ENCODE data around the gene EIF6.

EIF6 gene

DNA sequence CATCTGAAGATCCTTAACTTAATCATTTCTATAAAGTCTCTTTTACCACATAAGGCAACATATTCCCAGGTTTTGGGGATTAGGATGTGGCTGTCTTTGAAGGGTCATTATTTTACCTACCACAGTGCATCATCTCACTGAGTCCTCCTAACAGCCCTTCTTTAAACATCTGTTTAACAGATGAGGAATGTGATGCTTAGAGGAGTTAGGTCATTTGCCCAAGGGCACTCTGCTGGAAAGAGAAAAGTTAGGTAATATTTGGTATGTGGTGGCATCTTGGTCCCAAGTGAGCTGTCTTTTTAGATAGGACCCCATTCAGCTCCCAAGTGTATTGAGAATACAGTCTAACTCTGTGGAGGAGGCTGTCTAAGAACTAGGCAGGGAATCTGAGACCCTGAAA lies 47.1 kb downstream of the EIF6 start:
- H3K4me3 Mint-ChIP-seq, result no peak overlapping the region
- DNase-seq, result no peak
- H3K27ac Mint-ChIP-seq, result no peak overlapping the region
- peaks cover 44% of the 10 kb centered on the region for H3K27me3 Mint-ChIP-seq (ENCODE audit: low read depth, poor library complexity)
- H3K9me3 Mint-ChIP-seq, result peaks cover 3% of the 10 kb centered on the region
- no peaks in the 10 kb centered on the region for H3K36me3 Mint-ChIP-seq (ENCODE audit: low read depth)
- TF ChIP-seq, protein P1, sequence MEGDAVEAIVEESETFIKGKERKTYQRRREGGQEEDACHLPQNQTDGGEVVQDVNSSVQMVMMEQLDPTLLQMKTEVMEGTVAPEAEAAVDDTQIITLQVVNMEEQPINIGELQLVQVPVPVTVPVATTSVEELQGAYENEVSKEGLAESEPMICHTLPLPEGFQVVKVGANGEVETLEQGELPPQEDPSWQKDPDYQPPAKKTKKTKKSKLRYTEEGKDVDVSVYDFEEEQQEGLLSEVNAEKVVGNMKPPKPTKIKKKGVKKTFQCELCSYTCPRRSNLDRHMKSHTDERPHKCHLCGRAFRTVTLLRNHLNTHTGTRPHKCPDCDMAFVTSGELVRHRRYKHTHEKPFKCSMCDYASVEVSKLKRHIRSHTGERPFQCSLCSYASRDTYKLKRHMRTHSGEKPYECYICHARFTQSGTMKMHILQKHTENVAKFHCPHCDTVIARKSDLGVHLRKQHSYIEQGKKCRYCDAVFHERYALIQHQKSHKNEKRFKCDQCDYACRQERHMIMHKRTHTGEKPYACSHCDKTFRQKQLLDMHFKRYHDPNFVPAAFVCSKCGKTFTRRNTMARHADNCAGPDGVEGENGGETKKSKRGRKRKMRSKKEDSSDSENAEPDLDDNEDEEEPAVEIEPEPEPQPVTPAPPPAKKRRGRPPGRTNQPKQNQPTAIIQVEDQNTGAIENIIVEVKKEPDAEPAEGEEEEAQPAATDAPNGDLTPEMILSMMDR (IDR thresholded peaks at IDR 0.05), result no peak
- no peaks in the 10 kb centered on the region for H3K4me1 Mint-ChIP-seq

DNA sequence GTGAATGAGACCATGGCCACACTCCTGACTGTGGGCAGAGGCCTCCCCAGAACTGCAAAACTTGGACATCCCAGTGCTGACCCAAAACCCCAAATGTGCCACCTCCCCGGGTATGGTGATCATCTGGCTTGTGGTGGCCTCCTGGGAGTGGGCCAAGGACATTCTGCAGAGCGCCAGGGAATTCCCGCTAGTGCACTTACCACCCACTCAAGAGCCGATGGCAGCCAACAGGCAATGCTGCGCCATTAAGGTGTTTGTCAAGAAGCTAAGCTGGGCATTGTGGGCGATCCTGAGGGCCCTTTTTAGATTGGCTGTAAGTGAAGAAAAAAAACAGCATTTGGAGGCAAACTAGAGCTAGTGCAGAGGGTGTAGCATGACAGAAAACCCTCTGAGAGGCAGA lies 48.7 kb downstream of the EIF6 start:
- Mint-ChIP-seq H3K27me3 (ENCODE audit: low read depth, poor library complexity) (peaks cover 47% of the 10 kb centered on the region), H3K27ac (no peak overlapping the region), H3K4me3 (no peak overlapping the region), H3K4me1 (no peaks in the 10 kb centered on the region), H3K9me3 (peaks cover 3% of the 10 kb centered on the region), H3K36me3 (ENCODE audit: low read depth) (no peaks in the 10 kb centered on the region)
- no peak for DNase-seq
- TF ChIP-seq, protein P1 (IDR thresholded peaks at IDR 0.05), result no peak

- Mint-ChIP-seq H3K4me1 (no peaks in the 10 kb centered on the region), H3K4me3 (no peak overlapping the region), H3K27me3 (ENCODE audit: low read depth, poor library complexity) (peaks cover 59% of the 10 kb centered on the region), H3K36me3 (ENCODE audit: low read depth) (no peaks in the 10 kb centered on the region), H3K27ac (no peak overlapping the region), H3K9me3 (peaks cover 3% of the 10 kb centered on the region)
- no peak for DNase-seq
- TF ChIP-seq, protein P1 (IDR thresholded peaks at IDR 0.05), result no peak
Observed at GRCh38 chr20:35232575-35232974, 52.0 kb downstream of the EIF6 start.

All from nephron progenitor cell (in vitro differentiated cells).